Osteoblast (primary cell): ENCODE measurements around the gene AOPEP. TPM values are rescaled to one million over a fixed set of nuclear protein-coding genes. Genes with fewer than 3 reads are reported as not detected.
A peak's percentile ranks its signal among the peaks of the same experiment; 100 is the strongest.

Experiments
- DNase-seq: peaks from one replicate; pipeline ENCODE4 v3.0.0; 2011; ENCODE audit warnings: low spot score, mixed read lengths; ENCODE audit not compliant: insufficient read length; ENCODE audit errors: missing footprints
- H2AFZ ChIP-seq: 2 replicates; pipeline ENCODE4 v1.6.0; 2011; ENCODE audit warnings: mild to moderate bottlenecking, low read length
- H3K27ac ChIP-seq: 2 replicates; pipeline ENCODE4 v1.5.1; 2011; ENCODE audit warnings: mild to moderate bottlenecking, low read depth, low read length, moderate library complexity
- H3K27me3 ChIP-seq: 2 replicates; pipeline ENCODE4 v1.6.0; 2012; ENCODE audit warnings: mild to moderate bottlenecking, control low read depth, inconsistent platforms, low read length, moderate library complexity; ENCODE audit not compliant: insufficient read depth
- H3K36me3 ChIP-seq: 2 replicates; pipeline ENCODE4 v1.5.1; 2011; ENCODE audit warnings: mild to moderate bottlenecking, low read length, control low read depth, moderate library complexity; ENCODE audit not compliant: insufficient read depth
- H3K4me1 ChIP-seq: 2 replicates; pipeline ENCODE4 v1.5.1; 2011; ENCODE audit warnings: mild to moderate bottlenecking, low read length, control low read depth, moderate library complexity; ENCODE audit not compliant: insufficient read depth
- H3K4me2 ChIP-seq: 2 replicates; pipeline ENCODE4 v1.6.0; 2011; ENCODE audit warnings: mild to moderate bottlenecking, low read length; ENCODE audit not compliant: insufficient read depth
- H3K4me3 ChIP-seq: fragments of 200-600 bp; sonication (generic); 3 replicates; pipeline ENCODE4 v1.5.1; 2012; ENCODE audit warnings: mild to moderate bottlenecking, low read length, inconsistent platforms; ENCODE audit not compliant: insufficient read depth
- H3K79me2 ChIP-seq: 2 replicates; pipeline ENCODE4 v1.6.0; 2012; ENCODE audit warnings: mild to moderate bottlenecking, low read length, control low read depth, inconsistent platforms; ENCODE audit not compliant: insufficient read depth
- H3K9me3 ChIP-seq: 2 replicates; pipeline ENCODE4 v1.5.1; 2011; ENCODE audit warnings: low read depth, low read length, control low read depth
- H4K20me1 ChIP-seq: 2 replicates; pipeline ENCODE4 v1.6.0; 2012; ENCODE audit warnings: mild to moderate bottlenecking, low read length, control low read depth; ENCODE audit not compliant: insufficient read depth
- total RNA-seq: library from RNA; depleted of rRNA; stranded (reverse); fragments of >200 nt; gene quantifications from 2 replicates; pipeline ENCODE4 v1.2.3, GENCODE V29; 2012
- TF ChIP-seq, protein P1 (sequence below): IDR thresholded peaks from 2 replicates; pipeline ENCODE4 v1.5.1; 2011; ENCODE audit warnings: mild to moderate bottlenecking, low read depth, low read length, moderate library complexity; ENCODE audit errors: extremely low read depth

AOPEP gene
- total RNA-seq, 1 donor: 131 TPM

DNA sequence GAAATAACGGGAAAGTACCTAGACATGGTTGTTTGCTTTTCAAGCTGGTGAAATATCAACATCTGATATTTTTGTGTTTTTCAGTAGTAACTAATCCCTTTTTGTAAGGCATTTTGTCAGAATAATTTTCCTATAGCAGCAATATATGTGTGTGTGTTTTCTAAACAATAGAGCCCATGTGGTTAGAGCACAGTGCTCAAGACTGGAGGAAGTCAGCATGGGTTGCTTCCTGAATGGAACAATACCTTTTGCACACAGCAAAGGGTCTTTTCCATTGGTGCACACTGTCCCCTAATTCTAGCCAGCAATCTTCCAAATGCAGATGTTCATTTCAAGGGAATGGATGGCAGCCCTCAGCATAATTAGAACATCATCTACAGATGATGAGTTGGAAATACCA is 270.1 kb downstream of the AOPEP start:
- H4K20me1 ChIP-seq: no peaks in the 10 kb centered on the region
- TF ChIP-seq, protein P1, sequence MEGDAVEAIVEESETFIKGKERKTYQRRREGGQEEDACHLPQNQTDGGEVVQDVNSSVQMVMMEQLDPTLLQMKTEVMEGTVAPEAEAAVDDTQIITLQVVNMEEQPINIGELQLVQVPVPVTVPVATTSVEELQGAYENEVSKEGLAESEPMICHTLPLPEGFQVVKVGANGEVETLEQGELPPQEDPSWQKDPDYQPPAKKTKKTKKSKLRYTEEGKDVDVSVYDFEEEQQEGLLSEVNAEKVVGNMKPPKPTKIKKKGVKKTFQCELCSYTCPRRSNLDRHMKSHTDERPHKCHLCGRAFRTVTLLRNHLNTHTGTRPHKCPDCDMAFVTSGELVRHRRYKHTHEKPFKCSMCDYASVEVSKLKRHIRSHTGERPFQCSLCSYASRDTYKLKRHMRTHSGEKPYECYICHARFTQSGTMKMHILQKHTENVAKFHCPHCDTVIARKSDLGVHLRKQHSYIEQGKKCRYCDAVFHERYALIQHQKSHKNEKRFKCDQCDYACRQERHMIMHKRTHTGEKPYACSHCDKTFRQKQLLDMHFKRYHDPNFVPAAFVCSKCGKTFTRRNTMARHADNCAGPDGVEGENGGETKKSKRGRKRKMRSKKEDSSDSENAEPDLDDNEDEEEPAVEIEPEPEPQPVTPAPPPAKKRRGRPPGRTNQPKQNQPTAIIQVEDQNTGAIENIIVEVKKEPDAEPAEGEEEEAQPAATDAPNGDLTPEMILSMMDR: no peak
- H2AFZ ChIP-seq: no peak overlapping the region
- no peaks in the 10 kb centered on the region for H3K36me3 ChIP-seq
- H3K4me1 ChIP-seq: peaks cover 10% of the 10 kb centered on the region
- no peaks in the 10 kb centered on the region for H3K27me3 ChIP-seq
- no peak for DNase-seq
- no peak overlapping the region for H3K27ac ChIP-seq
- H3K4me2 ChIP-seq: no peak overlapping the region
- no peaks in the 10 kb centered on the region for H3K79me2 ChIP-seq
- H3K4me3 ChIP-seq: no peak overlapping the region
- no peaks in the 10 kb centered on the region for H3K9me3 ChIP-seq

DNA sequence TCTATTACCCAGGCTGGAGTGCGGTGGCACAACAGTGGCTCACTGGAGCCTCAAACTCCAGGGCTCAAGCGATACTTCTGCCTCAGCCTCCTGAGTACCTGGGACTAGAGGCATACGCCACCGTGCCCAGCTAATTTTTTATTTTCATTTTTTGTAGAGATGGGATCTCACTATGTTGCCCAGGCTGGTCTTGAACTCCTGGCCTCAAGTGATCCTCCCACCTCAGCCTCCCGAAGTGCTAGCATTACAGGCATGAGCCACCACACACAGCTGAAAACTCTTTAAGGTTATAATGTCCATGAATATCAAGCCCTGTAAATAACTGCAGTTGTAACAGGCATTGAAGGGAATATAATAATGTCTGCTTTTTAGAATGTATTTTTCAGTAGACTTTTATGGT is 271.2 kb downstream of the AOPEP start:
- Histone ChIP-seq H2AFZ (no peak overlapping the region), H3K27me3 (no peaks in the 10 kb centered on the region), H3K27ac (no peak overlapping the region), H3K4me2 (no peak overlapping the region), H3K4me3 (no peak overlapping the region), H3K9me3 (no peaks in the 10 kb centered on the region), H4K20me1 (no peaks in the 10 kb centered on the region), H3K79me2 (no peaks in the 10 kb centered on the region), H3K4me1 (peaks cover 10% of the 10 kb centered on the region), H3K36me3 (no peaks in the 10 kb centered on the region)
- no peak for DNase-seq
- TF ChIP-seq, protein P1: no peak

DNA sequence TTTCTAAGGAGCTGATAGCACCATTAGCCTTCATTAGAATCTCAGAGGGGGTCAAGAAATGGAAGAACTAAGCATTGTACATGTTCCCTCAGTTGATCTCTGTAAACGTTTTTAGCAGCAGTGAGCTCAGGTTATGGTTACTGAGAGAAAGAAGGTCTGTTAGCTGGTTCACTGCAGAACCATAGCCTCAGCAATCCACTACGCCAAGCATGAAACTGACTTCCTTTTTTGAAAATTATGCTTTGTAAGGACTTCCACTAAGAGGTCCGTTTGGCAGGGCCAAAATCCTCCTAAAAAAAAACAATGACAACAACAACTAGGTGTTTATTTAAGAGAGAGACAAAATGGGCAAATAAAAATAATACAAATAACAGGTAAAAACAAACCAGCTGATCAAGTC is 273.3 kb downstream of the AOPEP start:
- H3K79me2 ChIP-seq: peaks cover 9% of the 10 kb centered on the region
- no peaks in the 10 kb centered on the region for H3K36me3 ChIP-seq
- H3K4me2 ChIP-seq: no peak overlapping the region
- H4K20me1 ChIP-seq: no peaks in the 10 kb centered on the region
- H2AFZ ChIP-seq: no peak overlapping the region
- H3K4me3 ChIP-seq: no peak overlapping the region
- H3K4me1 ChIP-seq: peaks cover 16% of the 10 kb centered on the region
- H3K9me3 ChIP-seq: no peaks in the 10 kb centered on the region
- DNase-seq: no peak
- H3K27me3 ChIP-seq: no peaks in the 10 kb centered on the region
- TF ChIP-seq, protein P1: no peak
- no peak overlapping the region for H3K27ac ChIP-seq

DNA sequence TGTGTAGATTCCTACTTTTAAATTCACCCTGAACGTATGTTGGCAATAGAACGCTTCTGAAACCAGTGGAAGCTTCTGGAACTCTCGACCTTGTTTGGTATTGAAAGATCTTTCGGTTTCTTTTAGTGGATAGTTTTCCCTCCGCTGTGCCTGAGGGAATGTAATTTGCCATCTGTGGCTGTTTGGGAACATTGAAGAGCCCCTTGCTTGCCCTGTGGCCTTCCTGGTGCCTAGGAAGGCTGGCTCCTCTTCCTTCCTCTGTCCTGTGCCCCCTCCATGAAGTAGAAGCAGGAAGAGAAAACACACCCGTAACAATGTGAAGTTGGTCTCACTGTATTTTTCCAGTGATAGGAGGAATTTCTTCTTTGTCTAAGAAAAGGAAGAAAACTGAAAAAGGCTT is 274.3 kb downstream of the AOPEP start:
- Histone ChIP-seq H3K4me3 (peak overlapping the region; percentile 26), H3K27ac (peak overlapping the region; percentile 25), H2AFZ (no peak overlapping the region), H3K4me1 (peaks cover 9% of the 10 kb centered on the region), H3K9me3 (no peaks in the 10 kb centered on the region), H3K27me3 (no peaks in the 10 kb centered on the region), H3K4me2 (peak overlapping the region; percentile 47), H3K79me2 (peaks cover 19% of the 10 kb centered on the region), H3K36me3 (peaks cover 6% of the 10 kb centered on the region), H4K20me1 (no peaks in the 10 kb centered on the region)
- TF ChIP-seq, protein P1: no peak
- no peak for DNase-seq
